Transverse colon (tissue), 4 donors: ENCODE results near the gene PIGR. TPM values are rescaled to one million over a fixed set of nuclear protein-coding genes. Genes with fewer than 3 reads are reported as not detected.

ENCODE experiments used
- DNase-seq: peaks from one replicate; pipeline ENCODE4 v3.0.0-alpha.2; 2019
- H3K27ac ChIP-seq, 4 donors: fragments of 200-600 bp; sonication (generic); 2 replicates each; pipeline ENCODE4 v1.5.1; 2016 to 2018; ENCODE audit warnings: inconsistent platforms in 4 of 4
- H3K27me3 ChIP-seq: fragments of 200-600 bp; sonication (generic); 2 replicates; pipeline ENCODE4 v1.5.1; 2017; ENCODE audit warnings: inconsistent platforms
- H3K36me3 ChIP-seq, 4 donors: fragments of 200-600 bp; sonication (generic); 2 replicates each; pipeline ENCODE4 v1.5.1; 2017 to 2019; ENCODE audit warnings: inconsistent platforms in 4 of 4
- H3K4me1 ChIP-seq, 4 donors: fragments of 200-600 bp; sonication (generic); 2 replicates each; pipeline ENCODE4 v1.5.1; 2017 to 2020; ENCODE audit warnings: inconsistent platforms in 4 of 4
- H3K4me3 ChIP-seq, 4 donors: fragments of 200-600 bp; sonication (generic); 1 replicate in 1 of 4; 2 replicates in 3 of 4; pipeline versions ENCODE4 v1.5.1 to v1.6.1; 2017 to 2019; ENCODE audit warnings: inconsistent platforms in 4 of 4
- H3K9me3 ChIP-seq, 2 donors: fragments of 200-600 bp; sonication (generic); 2 replicates each; pipeline ENCODE4 v1.5.1; 2017 to 2019; ENCODE audit warnings: inconsistent platforms in 2 of 2
- CTCF ChIP-seq, 5 experiments: fragments of 200-600 bp in 3 of 5; fragments of 450-650 bp in 2 of 5; sonication (generic) in 3 of 5; IDR thresholded peaks; 1 replicate in 2 of 5; 2 replicates in 3 of 5; pipeline ENCODE4 v1.5.1; 2016 to 2017; ENCODE audit warnings: antibody characterized with exemption in 5 of 5, inconsistent platforms in 3 of 5, mild to moderate bottlenecking in 2 of 5, moderate library complexity in 1 of 5
- EP300 ChIP-seq: sonication (generic); formaldehyde crosslinking; IDR thresholded peaks from one replicate; pipeline ENCODE4 v1.6.1; 2017; ENCODE audit warnings: antibody characterized with exemption, low read depth
- POLR2A ChIP-seq: fragments of 450-650 bp; IDR thresholded peaks from one replicate; pipeline ENCODE4 v1.6.1; 2016; ENCODE audit warnings: antibody characterized with exemption, mild to moderate bottlenecking, moderate library complexity
- POLR2AphosphoS5 ChIP-seq, 3 donors: sonication (generic); formaldehyde crosslinking; IDR thresholded peaks; one replicate each; pipeline ENCODE4 v1.6.1; 2016; ENCODE audit warnings: antibody characterized with exemption in 3 of 3
- WGBS, 2 donors: methylation state at CpG; one replicate each; pipeline ENCODE4 v1.1.5; 2018; ENCODE audit warnings: low coverage in 1 of 2; 5-methylcytosine and 5-hydroxymethylcytosine counted together
- in situ Hi-C, 4 donors: fragments of 200-750 bp; cut with MboI; loops; one replicate each; pipeline versions ENCODE4 v1.15.0 to v1.15.1; 2017; ENCODE audit warnings: low sequenced_read_pairs in 3 of 4, low pct_ligation_motif_present in 1 of 4, low pct_unique_long_range_greater_than_20kb in 1 of 4
- intact Hi-C: fragments of 100-400 bp; cut with DNase I; formaldehyde crosslinking; loops from one replicate; pipeline ENCODE4 v1.15.1; 2023; ENCODE audit warnings: low total_unique reads
- total RNA-seq, 4 donors: library from RNA; depleted of rRNA; stranded (reverse); fragments of >200 nt; gene quantifications; one replicate each; pipeline ENCODE4 v1.1.0, GENCODE V29; 2016

PIGR gene
- total RNA-seq, 4 donors from 2014 or later, result 3,370 to 10,796 (median 6,659) TPM

- peak; percentile 80 for DNase-seq
- WGBS, 2 donors, result 15 to 28% methylated on average over 5 to 11 of the region's 11 CpGs
- H3K27me3 ChIP-seq, result no peaks in the 10 kb centered on the region
- no peaks in the 10 kb centered on the region for H3K36me3 ChIP-seq
- no peak for TF ChIP-seq POLR2A
- peak; percentile 9 for TF ChIP-seq EP300
- TF ChIP-seq POLR2AphosphoS5 (IDR thresholded peaks at IDR 0.05), result peak in 1 of 3 donors; percentile 6
- peak overlapping the region; percentile 85 to 90 (median 89) for H3K27ac ChIP-seq
- intact Hi-C loops, result no loop called here
- in situ Hi-C loops, result no loop called here
- peaks cover 7 to 56% (median 49%) of the 10 kb centered on the region in 4 donors for H3K4me1 ChIP-seq
- no peaks in the 10 kb centered on the region for H3K9me3 ChIP-seq
- H3K4me3 ChIP-seq, result no peak overlapping the region
These were observed 9.5 kb upstream of the PIGR start for GRCh38 chr1:206955476-206956451.

GRCh38 chr1:206954459-206955342 lies 8.4 kb upstream of the PIGR start:
- H3K4me3 ChIP-seq, result no peak overlapping the region
- no peak for TF ChIP-seq CTCF (IDR thresholded peaks at IDR 0.05)
- no peak for TF ChIP-seq POLR2A
- no peak for TF ChIP-seq POLR2AphosphoS5 (IDR thresholded peaks at IDR 0.05)
- no peak for TF ChIP-seq EP300
- no peaks in the 10 kb centered on the region for H3K27me3 ChIP-seq
- no peak for DNase-seq
- H3K9me3 ChIP-seq, result no peaks in the 10 kb centered on the region
- 37 to 51% methylated on average over 7 to 10 of the region's 10 CpGs for WGBS, 2 donors
- in situ Hi-C loops (no loop called here), intact Hi-C loops (no loop called here)
- H3K36me3 ChIP-seq, result no peaks in the 10 kb centered on the region
- H3K4me1 ChIP-seq, result peaks cover 7 to 63% (median 53%) of the 10 kb centered on the region in 4 donors
- peak overlapping the region; percentile 85 to 90 (median 89) for H3K27ac ChIP-seq

GRCh38 chr1:206953626-206954025 lies 7.4 kb upstream of the PIGR start:
- Histone ChIP-seq H3K9me3 (no peaks in the 10 kb centered on the region), H3K36me3 (no peaks in the 10 kb centered on the region), H3K4me3 (no peak overlapping the region), H3K4me1 (peaks cover 7 to 72% (median 60%) of the 10 kb centered on the region in 4 donors), H3K27ac (peak overlapping the region; percentile 85 to 90 (median 89)), H3K27me3 (no peaks in the 10 kb centered on the region)
- intact Hi-C loops, result no loop called here
- DNase-seq, result no peak
- in situ Hi-C loops, result no loop called here
- WGBS, 2 donors, result 76% methylated on average over 2 of the region's 2 CpGs; no CpG with 5 or more reads in 1 of the 2 donors
- TF ChIP-seq POLR2AphosphoS5 (IDR thresholded peaks at IDR 0.05) (no peak), POLR2A (no peak), EP300 (no peak), CTCF (IDR thresholded peaks at IDR 0.05) (no peak)

GRCh38 chr1:206953126-206953525 lies 6.9 kb upstream of the PIGR start:
- intact Hi-C loops, result no loop called here
- Histone ChIP-seq H3K4me1 (peaks cover 8 to 76% (median 65%) of the 10 kb centered on the region in 4 donors), H3K27ac (peak overlapping the region; percentile 85 to 90 (median 89)), H3K27me3 (no peaks in the 10 kb centered on the region), H3K9me3 (no peaks in the 10 kb centered on the region), H3K36me3 (no peaks in the 10 kb centered on the region), H3K4me3 (no peak overlapping the region)
- 80 to 82% methylated on average over 1 to 3 of the region's 3 CpGs for WGBS, 2 donors
- in situ Hi-C loops, result no loop called here
- peak; percentile 48 for TF ChIP-seq EP300
- peak in 2 of 3 donors; percentile 33 to 56 for TF ChIP-seq POLR2AphosphoS5 (IDR thresholded peaks at IDR 0.05)
- TF ChIP-seq CTCF (IDR thresholded peaks at IDR 0.05), result no peak
- TF ChIP-seq POLR2A, result no peak
- peak; percentile 85 for DNase-seq
